HG03460 (cell line): ENCODE results near the gene ARFGEF2.
"Not testable (repeated sequence)": the region's sequence is repeated elsewhere in the genome, so short reads cannot be mapped to it uniquely, and the experiment has no call there.

Source experiments
- ATAC-seq: cut with Tn5 transposase; IDR thresholded peaks from one replicate; pipeline ENCODE4 v1.9.1; 2021; ENCODE audit not compliant: unreplicated experiment

ARFGEF2 gene

GRCh38 chr20:49046087-49046900 lies 124.8 kb downstream of the ARFGEF2 start, which contains the start of gene CSE1L:
CSE1L (plus strand) TSS chr20:49046312; CDS start chr20:49058464, 12,152 bp downstream.
- peak; percentile 84 for ATAC-seq

GRCh38 chr20:49052334-49052733 lies 130.8 kb downstream of the ARFGEF2 start:
- ATAC-seq: no peak

- ATAC-seq: no peak
Measured at GRCh38 chr20:49054056-49054643, 132.6 kb downstream of the ARFGEF2 start.

- ATAC-seq: no peak
Measured at GRCh38 chr20:49063279-49063678, 141.8 kb downstream of the ARFGEF2 start.

DNA sequence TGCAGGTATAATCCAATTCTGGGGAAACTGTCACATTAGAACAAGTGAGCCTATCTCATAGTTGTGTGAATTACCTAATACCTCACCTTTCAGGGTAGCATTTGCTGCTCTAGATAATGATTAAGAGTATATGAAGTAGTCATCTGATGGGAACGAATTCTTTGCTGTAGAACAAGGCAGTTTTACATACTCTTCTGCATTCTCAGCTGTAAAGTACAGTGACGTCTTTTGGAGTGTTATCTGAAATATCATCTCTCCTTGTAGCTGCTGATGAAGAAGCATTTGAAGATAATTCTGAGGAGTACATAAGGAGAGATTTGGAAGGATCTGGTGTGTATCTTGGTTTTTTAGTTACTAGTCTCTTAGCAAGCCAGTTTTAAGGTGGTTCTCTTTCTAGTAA lies 153.0 kb downstream of the ARFGEF2 start:
- no peak for ATAC-seq

DNA sequence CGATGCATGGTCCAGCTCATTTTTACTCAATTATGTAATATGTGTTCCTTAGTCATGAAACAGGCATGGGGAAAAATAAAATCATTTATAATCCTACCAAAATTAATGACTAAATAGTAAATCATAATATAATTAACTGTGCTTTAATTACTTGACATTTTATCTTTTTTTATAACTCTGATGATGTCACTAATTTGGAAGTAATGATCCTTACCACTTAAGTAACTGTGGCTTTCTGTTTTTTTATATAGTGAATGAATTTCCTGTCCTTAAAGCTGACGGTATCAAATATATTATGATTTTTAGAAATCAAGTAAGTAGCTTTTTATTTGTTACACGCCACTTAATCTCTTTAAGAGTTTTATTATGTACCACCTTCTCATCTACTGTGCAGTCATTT lies 156.8 kb downstream of the ARFGEF2 start:
- ATAC-seq: no peak

GRCh38 chr20:49082295-49082694 lies 160.8 kb downstream of the ARFGEF2 start:
- ATAC-seq: not testable (repeated sequence)
